ENCODE measurements around the gene PRR23E. TPM values are rescaled to one million over a fixed set of nuclear protein-coding genes. Genes with fewer than 3 reads are reported as not detected.

Gene PRR23E
- total RNA-seq, 1 donor from 2014 or later, result not detected

- H3K36me3 ChIP-seq, result no peaks in the 10 kb centered on the region
- H3K9me3 ChIP-seq, result peaks cover 7% of the 10 kb centered on the region
- no peaks in the 10 kb centered on the region for H3K27me3 ChIP-seq (ENCODE audit: low read depth)
- no peaks in the 10 kb centered on the region for H3K4me1 ChIP-seq
- TF ChIP-seq CTCF (IDR thresholded peaks at IDR 0.05), result no peak
- DNase-seq, result no peak
- intact Hi-C loops (cut with DNase I), result no loop called here
- H3K27ac ChIP-seq, result no peak overlapping the region
- ATAC-seq, result no peak
- no peak overlapping the region for H3K4me3 ChIP-seq
These were observed 35.9 kb downstream of the PRR23E start for GRCh38 chr3:127228866-127229265.

- Histone ChIP-seq H3K36me3 (no peaks in the 10 kb centered on the region), H3K4me1 (no peaks in the 10 kb centered on the region), H3K9me3 (peaks cover 7% of the 10 kb centered on the region), H3K27me3 (ENCODE audit: low read depth) (no peaks in the 10 kb centered on the region), H3K27ac (no peak overlapping the region), H3K4me3 (no peak overlapping the region)
- ATAC-seq, result no peak
- DNase-seq, result no peak
- intact Hi-C loops (cut with DNase I), result no loop called here
- no peak for TF ChIP-seq CTCF (IDR thresholded peaks at IDR 0.05)
These were observed 40.4 kb downstream of the PRR23E start for GRCh38 chr3:127233371-127233770.

GRCh38 chr3:127234778-127235177 is 41.8 kb downstream of the PRR23E start:
- Histone ChIP-seq H3K36me3 (no peaks in the 10 kb centered on the region), H3K4me1 (no peaks in the 10 kb centered on the region), H3K27ac (no peak overlapping the region), H3K9me3 (peaks cover 7% of the 10 kb centered on the region), H3K27me3 (ENCODE audit: low read depth) (no peaks in the 10 kb centered on the region), H3K4me3 (no peak overlapping the region)
- no peak for DNase-seq
- TF ChIP-seq CTCF (IDR thresholded peaks at IDR 0.05), result no peak
- intact Hi-C loops (cut with DNase I), result no loop called here
- no peak for ATAC-seq

GRCh38 chr3:127235706-127236105 is 42.8 kb downstream of the PRR23E start:
- Histone ChIP-seq H3K36me3 (no peaks in the 10 kb centered on the region), H3K27me3 (ENCODE audit: low read depth) (no peaks in the 10 kb centered on the region), H3K27ac (no peak overlapping the region), H3K9me3 (peaks cover 7% of the 10 kb centered on the region), H3K4me1 (no peaks in the 10 kb centered on the region), H3K4me3 (no peak overlapping the region)
- no peak for ATAC-seq
- DNase-seq, result no peak
- intact Hi-C loops (cut with DNase I), result no loop called here
- TF ChIP-seq CTCF (IDR thresholded peaks at IDR 0.05), result no peak

GRCh38 chr3:127237835-127238234 is 44.9 kb downstream of the PRR23E start:
- Histone ChIP-seq H3K4me3 (no peak overlapping the region), H3K9me3 (no peaks in the 10 kb centered on the region), H3K27me3 (ENCODE audit: low read depth) (no peaks in the 10 kb centered on the region), H3K4me1 (no peaks in the 10 kb centered on the region), H3K36me3 (no peaks in the 10 kb centered on the region), H3K27ac (no peak overlapping the region)
- intact Hi-C loops (cut with DNase I), result no loop called here
- DNase-seq, result no peak
- ATAC-seq, result no peak
- TF ChIP-seq CTCF (IDR thresholded peaks at IDR 0.05), result no peak

- Histone ChIP-seq H3K4me3 (no peak overlapping the region), H3K27me3 (ENCODE audit: low read depth) (no peaks in the 10 kb centered on the region), H3K4me1 (no peaks in the 10 kb centered on the region), H3K27ac (no peak overlapping the region), H3K36me3 (no peaks in the 10 kb centered on the region), H3K9me3 (no peaks in the 10 kb centered on the region)
- DNase-seq, result no peak
- peak; percentile 35 to 65 for ATAC-seq
- intact Hi-C loops (cut with DNase I), result no loop called here
- TF ChIP-seq CTCF (IDR thresholded peaks at IDR 0.05), result no peak
These were observed 45.7 kb downstream of the PRR23E start for GRCh38 chr3:127238602-127239001.

All from lower lobe of right lung (tissue), 2 donors.